Kidney (tissue), 14 donors: ENCODE measurements around the gene TADA1. TPM values are rescaled to one million over a fixed set of nuclear protein-coding genes. Genes with fewer than 3 reads are reported as not detected.
A peak's percentile ranks its signal among the peaks of the same experiment; 100 is the strongest.

Experiments
- DNase-seq, 5 donors: peaks; one replicate each; pipeline ENCODE4 v3.0.0-alpha.2; 2013 to 2020
- FAIRE-seq: peaks from 2 replicates; lab custom pipeline; 2012; peaks lifted over from hg19 to GRCh38; lab: Jason Lieb, UNC
- H3K27ac ChIP-seq, 2 donors: one replicate each; pipeline ENCODE4 v1.7.0; 2013; ENCODE audit warnings: low read depth in 2 of 2, low read length in 2 of 2, inconsistent platforms in 1 of 2
- H3K27me3 ChIP-seq: one replicate; pipeline ENCODE4 v1.7.1; 2013; ENCODE audit warnings: low read length, inconsistent platforms; ENCODE audit not compliant: control insufficient read depth, insufficient read depth
- H3K36me3 ChIP-seq, 3 donors: one replicate each; pipeline versions ENCODE4 v1.7.0 to v1.7.1; 2013; ENCODE audit warnings: low read length in 3 of 3, control low read depth in 1 of 3, inconsistent platforms in 1 of 3; ENCODE audit not compliant: insufficient read depth in 3 of 3, control insufficient read depth in 2 of 3
- H3K4me1 ChIP-seq, 3 donors: one replicate each; pipeline versions ENCODE4 v1.7.0 to v1.7.1; 2013; ENCODE audit warnings: low read length in 3 of 3, inconsistent platforms in 1 of 3, low read depth in 1 of 3; ENCODE audit not compliant: control insufficient read depth in 2 of 3, insufficient read depth in 2 of 3
- H3K4me3 ChIP-seq, 3 donors: one replicate each; pipeline versions ENCODE4 v1.7.0 to v1.8.1; 2013; ENCODE audit warnings: low read length in 3 of 3, control low read depth in 1 of 3, inconsistent platforms in 1 of 3
- H3K9ac ChIP-seq, 3 donors: one replicate each; pipeline versions ENCODE4 v1.7.0 to v1.7.1; 2013; ENCODE audit warnings: low read length in 3 of 3, control low read depth in 1 of 3, inconsistent platforms in 1 of 3
- H3K9me3 ChIP-seq, 3 donors: one replicate each; pipeline versions ENCODE4 v1.7.0 to v1.7.1; 2013; ENCODE audit warnings: low read length in 3 of 3, control low read depth in 1 of 3, inconsistent platforms in 1 of 3; ENCODE audit not compliant: control insufficient read depth in 2 of 3, insufficient read depth in 1 of 3
- intact Hi-C: fragments of 100-400 bp; cut with DNase I; formaldehyde crosslinking; loops from one replicate; pipeline ENCODE4 v1.11.1; 2022
- polyA plus RNA-seq: library from polyadenylated mRNA; stranded (reverse); fragments of 350-450 nt; fragmentation: Illumina TruSeq; extraction: RNeasy Lipid Tissue Mini Kit (QIAGEN cat#74804); gene quantifications from one replicate; pipeline ENCODE4 v1.2.3, GENCODE V29; 2014; ENCODE audit warnings: low read depth, low replicate concordance; ENCODE audit not compliant: insufficient read depth
- total RNA-seq: library from RNA; stranded (reverse); fragmentation: NEBNext Ultra II Directional; extraction: Animal tissue kit (Norgen Biotek cat#: 25700); gene quantifications from one replicate; pipeline ENCODE4 v1.2.1, GENCODE V29; 2021
- TF ChIP-seq, protein P1 (sequence below): IDR thresholded peaks from 3 replicates; pipeline ENCODE4 v1.5.1; 2012; ENCODE audit warnings: mild to moderate bottlenecking, moderate library complexity, borderline replicate concordance; ENCODE audit not compliant: insufficient read depth; ENCODE audit errors: extremely low read depth
- donor health status: control.
- donor health status: control.
- donor health status: control.
- donor health status: control.
- donor health status: control.
- donor health status: DM: yes; HTN: yes; CAD: no.
- donor health status: Normal renal cell carcinoma (clear cell type).

The TADA1 gene
- total and polyA plus RNA-seq, 2 donors from 2014 or later: 11.5 to 13.7 TPM

DNA sequence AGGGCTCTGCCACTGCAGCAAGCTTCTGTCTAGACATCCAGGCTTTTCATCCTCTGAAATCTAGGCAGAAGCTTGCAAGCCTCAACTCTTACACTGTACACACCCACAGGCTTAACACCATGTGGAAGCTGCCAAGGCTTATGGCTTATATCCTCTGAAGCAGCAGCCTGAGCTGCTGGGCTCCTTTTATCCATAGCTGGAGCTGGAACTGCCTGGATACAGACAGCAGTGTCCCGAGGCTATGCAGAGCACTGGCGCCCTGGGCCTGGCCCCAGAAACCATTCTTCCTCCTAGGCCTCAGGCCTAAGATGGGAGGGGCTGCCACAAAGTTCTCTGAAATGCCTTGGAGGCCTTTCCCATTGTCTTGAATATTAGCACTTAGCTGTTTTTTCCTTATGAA lies 56.1 kb downstream of the TADA1 start:
- no peak for FAIRE-seq
- intact Hi-C loops: no loop called here
- H3K9me3 ChIP-seq: peaks cover 0 to 14% (median 0%) of the 10 kb centered on the region in 3 donors
- H3K4me1 ChIP-seq: peaks cover 0 to 5% (median 0%) of the 10 kb centered on the region in 3 donors
- no peaks in the 10 kb centered on the region for H3K36me3 ChIP-seq
- DNase-seq: no peak
- H3K27ac ChIP-seq: no peak overlapping the region
- no peak overlapping the region for H3K9ac ChIP-seq
- no peaks in the 10 kb centered on the region for H3K27me3 ChIP-seq
- TF ChIP-seq, protein P1, sequence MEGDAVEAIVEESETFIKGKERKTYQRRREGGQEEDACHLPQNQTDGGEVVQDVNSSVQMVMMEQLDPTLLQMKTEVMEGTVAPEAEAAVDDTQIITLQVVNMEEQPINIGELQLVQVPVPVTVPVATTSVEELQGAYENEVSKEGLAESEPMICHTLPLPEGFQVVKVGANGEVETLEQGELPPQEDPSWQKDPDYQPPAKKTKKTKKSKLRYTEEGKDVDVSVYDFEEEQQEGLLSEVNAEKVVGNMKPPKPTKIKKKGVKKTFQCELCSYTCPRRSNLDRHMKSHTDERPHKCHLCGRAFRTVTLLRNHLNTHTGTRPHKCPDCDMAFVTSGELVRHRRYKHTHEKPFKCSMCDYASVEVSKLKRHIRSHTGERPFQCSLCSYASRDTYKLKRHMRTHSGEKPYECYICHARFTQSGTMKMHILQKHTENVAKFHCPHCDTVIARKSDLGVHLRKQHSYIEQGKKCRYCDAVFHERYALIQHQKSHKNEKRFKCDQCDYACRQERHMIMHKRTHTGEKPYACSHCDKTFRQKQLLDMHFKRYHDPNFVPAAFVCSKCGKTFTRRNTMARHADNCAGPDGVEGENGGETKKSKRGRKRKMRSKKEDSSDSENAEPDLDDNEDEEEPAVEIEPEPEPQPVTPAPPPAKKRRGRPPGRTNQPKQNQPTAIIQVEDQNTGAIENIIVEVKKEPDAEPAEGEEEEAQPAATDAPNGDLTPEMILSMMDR: no peak
- H3K4me3 ChIP-seq: no peak overlapping the region

- H3K4me1 ChIP-seq: peaks cover 0 to 9% (median 6%) of the 10 kb centered on the region in 3 donors
- intact Hi-C loops: no loop called here
- H3K4me3 ChIP-seq: no peak overlapping the region
- H3K27me3 ChIP-seq: no peaks in the 10 kb centered on the region
- TF ChIP-seq, protein P1: no peak
- no peak overlapping the region for H3K9ac ChIP-seq
- DNase-seq (peak in 3 of 5 donors; percentile 46 to 67 (median 53)), FAIRE-seq (no peak)
- peaks cover 0 to 8% (median 0%) of the 10 kb centered on the region in 3 donors for H3K9me3 ChIP-seq
- H3K36me3 ChIP-seq: no peaks in the 10 kb centered on the region
- H3K27ac ChIP-seq: peak overlapping the region; percentile 12 to 56
Measured at GRCh38 chr1:166814611-166815010, 61.5 kb downstream of the TADA1 start.

GRCh38 chr1:166813508-166814223 lies 62.4 kb downstream of the TADA1 start:
- peak overlapping the region in 1 of 2 donors; percentile 32 for H3K27ac ChIP-seq
- H3K4me1 ChIP-seq: peaks cover 0 to 9% (median 6%) of the 10 kb centered on the region in 3 donors
- H3K27me3 ChIP-seq: no peaks in the 10 kb centered on the region
- FAIRE-seq (peak; percentile 82), DNase-seq (peak in 1 of 5 donors; percentile 3)
- no peaks in the 10 kb centered on the region for H3K36me3 ChIP-seq
- peaks cover 0 to 8% (median 0%) of the 10 kb centered on the region in 3 donors for H3K9me3 ChIP-seq
- intact Hi-C loops: no loop called here
- H3K4me3 ChIP-seq: no peak overlapping the region
- no peak overlapping the region for H3K9ac ChIP-seq
- TF ChIP-seq, protein P1: no peak
